Measurements from ENCODE around the gene SLIT3. TPM values are rescaled to one million over a fixed set of nuclear protein-coding genes. Genes with fewer than 3 reads are reported as not detected.

SLIT3 gene
- total RNA-seq, 1 donor from 2014 or later = 31.8 TPM

DNA sequence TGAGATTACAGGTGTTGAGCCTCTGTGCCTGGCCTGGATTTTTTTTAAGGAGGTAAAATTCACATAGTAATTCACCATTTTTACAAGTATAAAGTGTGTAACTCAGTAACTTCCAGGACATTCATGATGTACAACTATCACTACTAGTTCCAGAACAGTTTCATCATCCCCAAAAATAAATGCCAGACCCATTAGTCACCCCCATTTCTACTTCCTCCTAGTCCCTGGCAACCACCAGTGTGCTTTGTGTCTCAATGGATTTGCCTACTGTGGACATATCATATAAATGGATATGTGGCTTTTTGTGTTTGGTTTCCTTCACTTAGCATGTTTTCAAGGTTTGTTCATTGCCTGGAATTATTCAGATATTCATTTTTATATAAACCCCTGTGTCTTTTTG lies 649.3 kb downstream of the SLIT3 start:
- TF ChIP-seq, protein P1, sequence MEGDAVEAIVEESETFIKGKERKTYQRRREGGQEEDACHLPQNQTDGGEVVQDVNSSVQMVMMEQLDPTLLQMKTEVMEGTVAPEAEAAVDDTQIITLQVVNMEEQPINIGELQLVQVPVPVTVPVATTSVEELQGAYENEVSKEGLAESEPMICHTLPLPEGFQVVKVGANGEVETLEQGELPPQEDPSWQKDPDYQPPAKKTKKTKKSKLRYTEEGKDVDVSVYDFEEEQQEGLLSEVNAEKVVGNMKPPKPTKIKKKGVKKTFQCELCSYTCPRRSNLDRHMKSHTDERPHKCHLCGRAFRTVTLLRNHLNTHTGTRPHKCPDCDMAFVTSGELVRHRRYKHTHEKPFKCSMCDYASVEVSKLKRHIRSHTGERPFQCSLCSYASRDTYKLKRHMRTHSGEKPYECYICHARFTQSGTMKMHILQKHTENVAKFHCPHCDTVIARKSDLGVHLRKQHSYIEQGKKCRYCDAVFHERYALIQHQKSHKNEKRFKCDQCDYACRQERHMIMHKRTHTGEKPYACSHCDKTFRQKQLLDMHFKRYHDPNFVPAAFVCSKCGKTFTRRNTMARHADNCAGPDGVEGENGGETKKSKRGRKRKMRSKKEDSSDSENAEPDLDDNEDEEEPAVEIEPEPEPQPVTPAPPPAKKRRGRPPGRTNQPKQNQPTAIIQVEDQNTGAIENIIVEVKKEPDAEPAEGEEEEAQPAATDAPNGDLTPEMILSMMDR (IDR thresholded peaks at IDR 0.05) = no peak
- H3K4me1 Mint-ChIP-seq (ENCODE audit: unreplicated experiment) = peaks cover 27% of the 10 kb centered on the region
- H3K27me3 Mint-ChIP-seq (ENCODE audit: unreplicated experiment) = no peaks in the 10 kb centered on the region
- H3K36me3 Mint-ChIP-seq (ENCODE audit: unreplicated experiment) = no peaks in the 10 kb centered on the region
- H3K27ac Mint-ChIP-seq (ENCODE audit: unreplicated experiment) = no peak overlapping the region
- H3K4me3 Mint-ChIP-seq (ENCODE audit: unreplicated experiment) = no peak overlapping the region
- peaks cover 4% of the 10 kb centered on the region for H3K9me3 Mint-ChIP-seq (ENCODE audit: unreplicated experiment)
- no peak for DNase-seq (ENCODE audit: extremely low spot score, unreplicated experiment)

DNA sequence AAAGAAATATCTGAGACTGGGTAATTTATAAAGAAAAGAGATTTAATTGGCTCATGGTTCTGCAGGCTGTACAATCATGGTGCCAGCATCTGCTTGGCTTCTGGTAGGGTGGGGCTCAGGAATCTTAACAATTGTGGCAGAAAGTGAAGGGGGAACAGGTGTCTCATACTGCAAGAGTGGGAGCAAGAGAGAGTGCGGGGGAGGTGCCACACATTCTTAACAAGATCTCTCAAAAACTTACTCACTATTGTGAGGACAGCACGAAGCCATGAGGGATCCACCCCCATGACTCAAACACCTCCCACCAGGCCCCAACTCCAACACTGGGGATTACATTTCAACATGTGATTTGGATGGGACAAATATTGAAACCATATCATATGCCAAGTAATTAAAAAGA lies 651.6 kb downstream of the SLIT3 start:
- Mint-ChIP-seq H3K36me3 (ENCODE audit: unreplicated experiment) (no peaks in the 10 kb centered on the region), H3K27me3 (ENCODE audit: unreplicated experiment) (no peaks in the 10 kb centered on the region), H3K4me3 (ENCODE audit: unreplicated experiment) (no peak overlapping the region), H3K4me1 (ENCODE audit: unreplicated experiment) (peaks cover 22% of the 10 kb centered on the region), H3K27ac (ENCODE audit: unreplicated experiment) (no peak overlapping the region), H3K9me3 (ENCODE audit: unreplicated experiment) (peaks cover 10% of the 10 kb centered on the region)
- TF ChIP-seq, protein P1 (IDR thresholded peaks at IDR 0.05) = no peak
- no peak for DNase-seq (ENCODE audit: extremely low spot score, unreplicated experiment)

DNA sequence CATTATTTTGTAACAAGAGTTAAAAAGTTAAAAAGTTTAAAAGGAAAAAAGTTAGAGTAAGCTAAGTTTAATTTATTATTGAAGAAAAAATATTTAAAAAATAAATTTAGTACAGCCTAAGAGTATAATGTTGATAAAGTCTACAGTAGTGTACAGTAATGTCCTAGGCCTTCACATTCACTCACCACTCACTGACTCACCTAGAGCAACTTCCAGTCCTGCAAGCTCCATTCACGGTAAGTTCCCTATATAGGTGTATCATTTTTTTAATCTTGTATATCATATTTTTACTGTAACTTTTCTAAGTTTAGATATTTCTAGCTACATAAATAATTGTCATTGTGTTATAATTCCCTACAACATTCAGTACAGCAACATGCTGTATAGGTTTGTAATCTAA lies 652.4 kb downstream of the SLIT3 start:
- no peak for DNase-seq (ENCODE audit: extremely low spot score, unreplicated experiment)
- TF ChIP-seq, protein P1 (IDR thresholded peaks at IDR 0.05) = no peak
- peaks cover 10% of the 10 kb centered on the region for H3K9me3 Mint-ChIP-seq (ENCODE audit: unreplicated experiment)
- no peaks in the 10 kb centered on the region for H3K36me3 Mint-ChIP-seq (ENCODE audit: unreplicated experiment)
- H3K27me3 Mint-ChIP-seq (ENCODE audit: unreplicated experiment) = no peaks in the 10 kb centered on the region
- peaks cover 15% of the 10 kb centered on the region for H3K4me1 Mint-ChIP-seq (ENCODE audit: unreplicated experiment)
- H3K27ac Mint-ChIP-seq (ENCODE audit: unreplicated experiment) = no peak overlapping the region
- no peak overlapping the region for H3K4me3 Mint-ChIP-seq (ENCODE audit: unreplicated experiment)

DNA sequence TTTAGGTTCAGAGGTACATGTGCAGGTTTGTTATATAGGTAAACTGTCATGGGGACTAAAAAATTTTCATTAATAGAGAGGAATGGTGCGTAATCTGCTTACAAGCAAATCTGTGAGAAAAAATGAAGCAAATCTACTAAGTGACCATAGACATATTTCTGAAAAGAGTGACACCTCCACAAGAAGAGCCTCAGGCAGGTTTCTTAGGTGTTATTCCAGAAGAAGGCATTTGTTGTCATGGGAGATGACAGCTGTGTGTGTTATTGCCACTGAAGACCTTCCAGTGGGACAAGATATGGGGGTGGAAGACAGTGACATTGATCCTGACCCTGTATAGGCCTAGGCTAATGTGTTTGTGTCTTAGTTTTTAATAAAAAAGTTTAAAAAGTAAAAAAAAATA lies 652.9 kb downstream of the SLIT3 start:
- Mint-ChIP-seq H3K4me1 (ENCODE audit: unreplicated experiment) (peaks cover 9% of the 10 kb centered on the region), H3K36me3 (ENCODE audit: unreplicated experiment) (no peaks in the 10 kb centered on the region), H3K27ac (ENCODE audit: unreplicated experiment) (no peak overlapping the region), H3K27me3 (ENCODE audit: unreplicated experiment) (no peaks in the 10 kb centered on the region), H3K4me3 (ENCODE audit: unreplicated experiment) (no peak overlapping the region), H3K9me3 (ENCODE audit: unreplicated experiment) (peaks cover 10% of the 10 kb centered on the region)
- DNase-seq (ENCODE audit: extremely low spot score, unreplicated experiment) = no peak
- TF ChIP-seq, protein P1 (IDR thresholded peaks at IDR 0.05) = no peak

DNA sequence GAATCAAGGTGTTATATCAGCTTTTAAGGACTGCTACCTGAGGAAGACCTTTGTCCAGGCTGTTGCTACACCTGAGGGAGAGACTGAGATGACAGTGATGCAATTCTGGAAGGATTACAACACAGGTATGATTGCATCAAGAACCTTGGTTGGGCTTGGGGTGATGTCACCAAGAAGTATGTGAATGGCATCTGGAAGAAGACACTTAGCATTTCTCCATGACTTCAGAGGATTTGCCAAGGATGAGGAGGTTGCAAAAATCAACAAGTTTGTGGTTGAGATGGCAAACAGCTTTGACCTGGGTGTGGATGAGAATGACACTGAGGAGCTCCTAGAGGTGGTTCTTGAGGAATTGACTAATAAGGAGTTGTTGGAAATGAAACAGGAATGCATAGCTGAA lies 653.9 kb downstream of the SLIT3 start:
- no peak overlapping the region for H3K27ac Mint-ChIP-seq (ENCODE audit: unreplicated experiment)

More for the DNA sequence above, 653.9 kb downstream of the SLIT3 start:
- peaks cover 10% of the 10 kb centered on the region for H3K9me3 Mint-ChIP-seq (ENCODE audit: unreplicated experiment)
- TF ChIP-seq, protein P1 (IDR thresholded peaks at IDR 0.05) = no peak
- H3K27me3 Mint-ChIP-seq (ENCODE audit: unreplicated experiment) = no peaks in the 10 kb centered on the region
- no peak overlapping the region for H3K4me3 Mint-ChIP-seq (ENCODE audit: unreplicated experiment)
- H3K36me3 Mint-ChIP-seq (ENCODE audit: unreplicated experiment) = no peaks in the 10 kb centered on the region
- no peak for DNase-seq (ENCODE audit: extremely low spot score, unreplicated experiment)
- H3K4me1 Mint-ChIP-seq (ENCODE audit: unreplicated experiment) = peaks cover 9% of the 10 kb centered on the region
